Fibroblast of gingiva (primary cell): ENCODE results near the gene TRANK1.

Experiments used
- DNase-seq: peaks from one replicate; pipeline ENCODE4 v3.0.0-alpha.2; 2011; ENCODE audit warnings: low read depth

Gene TRANK1

DNA sequence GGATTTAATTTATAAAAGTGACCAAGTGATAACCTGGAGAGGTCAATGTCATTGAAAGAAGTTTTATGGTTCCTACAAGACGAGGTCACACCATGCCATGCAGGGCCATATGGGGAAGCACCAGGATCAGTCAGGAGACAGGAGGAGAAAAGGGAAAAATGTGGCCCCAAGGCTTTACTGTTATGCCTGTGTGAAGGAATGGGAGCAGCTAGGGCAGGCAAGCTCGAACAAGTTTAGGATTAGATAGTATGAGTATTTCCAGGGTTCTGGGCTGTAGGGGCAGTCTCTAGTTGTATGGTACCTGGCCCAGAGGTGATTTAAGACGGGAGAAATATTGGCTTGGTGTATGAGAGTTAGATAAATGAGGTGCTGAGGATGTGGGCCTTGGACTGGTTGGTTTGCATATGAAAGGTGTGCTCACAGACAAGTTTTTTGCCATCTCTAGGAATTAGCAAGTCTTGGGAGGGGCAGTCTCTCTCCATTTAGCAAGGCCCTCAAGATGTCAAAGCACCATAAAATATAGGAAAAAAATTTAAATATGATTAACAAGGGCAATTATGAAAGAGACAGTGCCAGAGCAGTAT is 144.2 kb downstream of the TRANK1 start:
- no peak for DNase-seq

GRCh38 chr3:36796881-36797280 is 148.0 kb downstream of the TRANK1 start:
- no peak for DNase-seq

DNA sequence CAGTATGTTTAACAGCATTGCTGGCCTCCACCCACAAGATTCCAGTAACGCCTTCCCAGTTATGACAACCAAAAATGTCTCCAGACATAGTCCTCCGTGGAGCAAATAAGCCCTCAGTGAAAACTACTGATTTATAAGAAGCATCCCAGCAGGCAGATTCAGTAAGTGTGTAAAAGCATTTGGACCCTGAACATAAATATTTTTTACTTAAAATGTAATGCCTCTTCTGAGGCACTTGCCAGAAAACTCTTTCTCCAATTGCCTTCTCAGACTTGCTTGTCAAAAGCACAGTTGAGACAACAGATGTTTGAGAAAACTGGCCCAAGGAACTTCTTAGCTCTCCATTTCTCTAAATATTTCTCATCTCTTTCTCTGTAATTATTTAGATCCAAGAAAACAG is 148.7 kb downstream of the TRANK1 start:
- DNase-seq: no peak

DNA sequence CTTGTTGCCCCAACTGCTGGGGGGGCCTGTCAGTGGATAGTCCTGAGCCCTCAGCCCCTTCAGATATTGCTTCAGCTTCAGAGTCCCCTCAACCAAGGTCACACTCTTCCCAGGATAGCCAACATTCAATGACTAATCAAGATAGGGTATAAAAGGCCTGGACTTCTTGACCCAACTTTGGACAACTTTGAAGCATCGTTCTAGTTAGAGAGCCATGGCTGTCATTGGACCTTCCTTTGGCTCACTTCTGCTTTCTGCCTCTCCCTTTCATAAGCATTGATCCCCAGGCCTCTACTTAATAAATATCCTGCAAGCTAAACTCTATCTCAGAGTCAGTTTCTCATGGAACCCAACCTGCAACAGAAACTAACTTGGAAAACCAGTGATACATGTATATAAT is 149.2 kb downstream of the TRANK1 start:
- DNase-seq: no peak

DNA sequence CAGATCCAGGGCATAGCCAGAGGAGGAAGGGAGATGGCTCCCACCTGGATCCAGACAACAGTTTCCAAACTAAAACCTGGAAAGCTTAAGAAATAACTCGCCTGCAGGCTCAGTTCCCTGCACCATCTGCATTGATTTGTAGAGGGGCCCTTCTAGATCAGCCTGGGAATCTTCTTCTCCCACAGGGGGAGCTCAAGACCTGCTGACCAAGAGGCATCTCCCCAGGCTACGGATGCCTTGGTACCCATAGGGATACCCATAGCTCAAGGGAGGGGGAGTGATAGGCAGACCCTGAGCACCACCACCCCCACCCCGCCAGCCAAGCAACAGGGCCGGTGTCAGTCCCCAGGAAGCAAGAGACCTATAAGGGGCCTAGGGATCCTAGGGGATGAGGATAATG is 152.5 kb downstream of the TRANK1 start:
- DNase-seq: no peak

DNA sequence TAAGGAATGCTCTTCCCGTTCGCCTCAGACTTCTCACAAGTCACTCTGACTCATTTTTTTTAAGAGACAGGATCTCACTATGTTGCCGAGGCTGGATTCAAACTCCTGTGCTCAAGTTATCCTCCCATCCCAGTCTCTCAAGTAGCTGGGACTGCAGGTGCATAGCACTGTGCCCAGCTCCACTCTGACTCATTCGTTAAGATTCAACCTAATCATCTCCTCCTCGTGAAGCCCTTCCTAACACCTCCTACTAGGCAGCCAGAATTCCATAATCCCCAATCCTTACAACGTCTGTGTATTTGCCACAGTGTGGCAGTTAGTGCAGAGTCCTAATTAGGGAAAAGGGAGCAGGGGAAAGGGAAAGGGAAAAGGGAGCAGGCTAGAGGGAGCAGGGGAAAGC is 154.1 kb downstream of the TRANK1 start:
- no peak for DNase-seq

GRCh38 chr3:36786921-36787890 is 157.6 kb downstream of the TRANK1 start:
- no peak for DNase-seq

- DNase-seq: no peak
These were observed 160.7 kb downstream of the TRANK1 start for GRCh38 chr3:36784138-36784635.

DNA sequence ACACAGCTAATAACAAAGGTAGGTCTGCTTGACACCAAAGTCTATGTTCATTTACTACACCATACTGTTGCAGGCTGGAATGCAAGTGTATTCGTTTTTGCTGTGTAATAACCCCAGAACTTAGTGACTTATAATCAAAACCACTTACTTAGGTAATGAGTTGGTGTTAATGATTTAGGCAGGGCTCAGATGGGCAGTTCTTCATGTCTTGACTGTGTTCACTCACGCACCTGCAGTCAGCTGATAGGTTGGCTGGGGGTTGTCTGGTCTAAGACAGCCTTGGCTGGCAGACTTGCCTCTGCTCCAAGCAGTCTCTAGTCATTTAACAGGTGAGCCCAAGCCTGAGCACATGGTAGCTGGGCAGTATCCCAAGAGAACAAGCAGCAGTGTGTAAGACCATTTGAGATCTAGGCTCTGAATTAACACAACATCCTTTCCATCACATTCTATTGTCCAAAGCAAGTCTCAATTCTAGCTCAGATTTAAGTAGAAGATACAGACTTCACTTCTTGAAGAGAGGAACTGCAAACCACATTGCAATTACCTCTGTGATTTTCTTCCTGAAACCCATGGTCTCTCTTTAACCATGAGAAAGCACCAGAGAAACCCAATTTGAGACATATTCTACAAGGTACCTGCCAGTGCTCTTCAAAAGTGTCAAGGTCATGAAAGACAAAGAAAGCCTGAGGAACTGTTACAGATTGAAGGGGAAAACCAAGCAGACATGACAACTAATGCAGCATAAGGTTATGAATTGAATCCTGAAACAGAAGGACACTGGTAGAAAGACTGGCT is 167.2 kb downstream of the TRANK1 start:
- no peak for DNase-seq
